RWPE2 (cell line): ENCODE measurements around the gene APOC1.

Experiments
- ATAC-seq: fragments of 200-7000 bp; cut with Tn5 transposase; 3 replicates; pipeline ENCODE4 v1.9.1; 2021; ENCODE audit warnings: low read depth
- DNase-seq: peaks from one replicate; pipeline ENCODE4 v3.0.0-alpha.2; 2020; ENCODE audit warnings: low spot score
- H3K27ac ChIP-seq: fragments of 450-650 bp; 2 replicates; pipeline ENCODE4 v1.5.1; 2017; ENCODE audit warnings: mild to moderate bottlenecking; ENCODE audit not compliant: poor library complexity, severe bottlenecking
- H3K27me3 ChIP-seq: fragments of 250-450 bp; sonication (Bioruptor Pico); 2 replicates; pipeline ENCODE4 v1.5.1; 2021; ENCODE audit warnings: mild to moderate bottlenecking, moderate library complexity; ENCODE audit not compliant: insufficient read depth, poor library complexity, severe bottlenecking
- H3K36me3 ChIP-seq: fragments of 250-450 bp; sonication (Bioruptor Pico); 2 replicates; pipeline ENCODE4 v1.5.1; 2020; ENCODE audit warnings: low read depth, mild to moderate bottlenecking, moderate library complexity
- H3K4me1 ChIP-seq: fragments of 250-450 bp; sonication (Bioruptor Pico); 2 replicates; pipeline ENCODE4 v1.5.1; 2021; ENCODE audit warnings: mild to moderate bottlenecking, moderate library complexity; ENCODE audit not compliant: insufficient read depth, poor library complexity, severe bottlenecking
- H3K4me3 ChIP-seq: fragments of 250-450 bp; sonication (Bioruptor Pico); 2 replicates; pipeline ENCODE4 v1.5.1; 2021; ENCODE audit warnings: mild to moderate bottlenecking, moderate library complexity; ENCODE audit not compliant: severe bottlenecking
- H3K9me3 ChIP-seq: fragments of 250-450 bp; sonication (Bioruptor Pico); 2 replicates; pipeline ENCODE4 v1.5.1; 2021; ENCODE audit warnings: mild to moderate bottlenecking, moderate library complexity; ENCODE audit not compliant: severe bottlenecking
- CTCF ChIP-seq: fragments of 450-650 bp; IDR thresholded peaks from one replicate; pipeline ENCODE4 v1.5.1; 2017; ENCODE audit warnings: mild to moderate bottlenecking, moderate library complexity; ENCODE audit not compliant: poor library complexity, severe bottlenecking

Gene APOC1

GRCh38 chr19:44890366-44891015 is 23.9 kb upstream of the APOC1 start:
- H3K4me3 ChIP-seq, result peak overlapping the region; percentile 22
- no peaks in the 10 kb centered on the region for H3K27me3 ChIP-seq
- H3K9me3 ChIP-seq, result no peaks in the 10 kb centered on the region
- no peak for TF ChIP-seq CTCF
- H3K27ac ChIP-seq, result peak overlapping the region; percentile 66
- ATAC-seq (peak; percentile 85), DNase-seq (peak; percentile 100)
- peaks cover 29% of the 10 kb centered on the region for H3K36me3 ChIP-seq
- H3K4me1 ChIP-seq, result peaks cover 6% of the 10 kb centered on the region

GRCh38 chr19:44891016-44891882 is 23.2 kb upstream of the APOC1 start, which contains the start of gene TOMM40:
Gene TOMM40, plus strand, starts transcription at chr19:44891254. Its CDS starts 162 bp downstream, at chr19:44891416.
- H3K9me3 ChIP-seq, result no peaks in the 10 kb centered on the region
- ATAC-seq, result no peak
- no peaks in the 10 kb centered on the region for H3K27me3 ChIP-seq
- peak within 1 kb of the TSS; percentile 66 for H3K27ac ChIP-seq
- peak; percentile 99 for DNase-seq
- no peak for TF ChIP-seq CTCF
- H3K36me3 ChIP-seq, result peaks cover 36% of the 10 kb centered on the region
- peak within 1 kb of the TSS; percentile 91 for H3K4me3 ChIP-seq
- H3K4me1 ChIP-seq, result peaks cover 6% of the 10 kb centered on the region

- H3K9me3 ChIP-seq, result no peaks in the 10 kb centered on the region
- no peak for TF ChIP-seq CTCF
- H3K4me3 ChIP-seq, result no peak overlapping the region
- H3K4me1 ChIP-seq, result peaks cover 6% of the 10 kb centered on the region
- no peak for DNase-seq
- no peak for ATAC-seq
- H3K27ac ChIP-seq, result no peak overlapping the region
- peaks cover 49% of the 10 kb centered on the region for H3K36me3 ChIP-seq
- no peaks in the 10 kb centered on the region for H3K27me3 ChIP-seq
These were observed 21.5 kb upstream of the APOC1 start for GRCh38 chr19:44892932-44893331.

- H3K4me3 ChIP-seq, result no peak overlapping the region
- no peaks in the 10 kb centered on the region for H3K27me3 ChIP-seq
- no peaks in the 10 kb centered on the region for H3K9me3 ChIP-seq
- DNase-seq, result no peak
- peaks cover 51% of the 10 kb centered on the region for H3K36me3 ChIP-seq
- TF ChIP-seq CTCF, result no peak
- no peak for ATAC-seq
- H3K4me1 ChIP-seq, result peaks cover 6% of the 10 kb centered on the region
- no peak overlapping the region for H3K27ac ChIP-seq
These were observed 20.9 kb upstream of the APOC1 start for GRCh38 chr19:44893332-44894051.
